Hippocampal formation (tissue), 2 donors: ENCODE data around the gene AP3D1.

Experiments
- DNase-seq, 2 donors: peaks; one replicate each; lab custom pipeline; 2025; lab: John Stamatoyannopoulos, UW

AP3D1 gene

GRCh38 chr19:2181633-2181997, 30.2 kb upstream of the AP3D1 start:
- peak in 1 of 2 donors; percentile 45 for DNase-seq

DNA sequence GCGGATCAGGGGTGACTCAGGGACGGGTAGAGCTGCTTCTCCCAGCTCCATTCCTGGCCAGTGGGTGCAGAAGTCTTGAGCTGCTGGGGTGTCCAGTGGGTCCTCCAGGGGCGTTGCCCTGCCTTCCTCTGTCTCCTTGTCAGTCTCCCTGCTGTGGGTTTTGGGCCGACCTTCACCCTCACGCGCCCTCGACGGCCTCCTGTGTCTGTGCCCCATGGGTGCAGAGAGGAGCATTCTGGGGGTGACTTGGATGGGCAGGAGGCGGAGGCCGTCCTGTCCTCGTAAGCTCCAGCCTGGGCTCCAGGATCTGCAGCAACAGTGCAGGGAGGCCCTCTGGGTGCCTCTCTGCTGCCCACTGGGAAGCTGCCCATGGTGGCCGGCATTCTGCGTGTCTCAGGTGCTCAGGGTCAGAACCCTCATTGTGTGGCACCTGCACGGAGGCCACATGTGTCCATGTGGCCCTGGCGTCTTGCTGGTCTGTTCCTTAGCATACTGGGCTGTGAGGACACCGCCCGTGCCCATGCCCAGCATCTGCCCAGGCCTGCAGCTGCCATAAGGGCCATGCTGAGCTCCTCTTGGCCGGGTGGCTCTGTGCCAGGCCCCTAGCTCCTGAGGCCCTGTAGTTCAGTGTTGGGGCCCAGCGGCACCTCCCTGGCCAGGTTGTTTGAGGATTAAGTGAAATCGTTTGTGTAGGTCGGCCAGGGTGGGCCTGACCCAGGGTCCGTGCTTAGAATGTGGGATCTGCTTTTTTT, 29.7 kb upstream of the AP3D1 start:
- peak in 1 of 2 donors; percentile 45 for DNase-seq

DNA sequence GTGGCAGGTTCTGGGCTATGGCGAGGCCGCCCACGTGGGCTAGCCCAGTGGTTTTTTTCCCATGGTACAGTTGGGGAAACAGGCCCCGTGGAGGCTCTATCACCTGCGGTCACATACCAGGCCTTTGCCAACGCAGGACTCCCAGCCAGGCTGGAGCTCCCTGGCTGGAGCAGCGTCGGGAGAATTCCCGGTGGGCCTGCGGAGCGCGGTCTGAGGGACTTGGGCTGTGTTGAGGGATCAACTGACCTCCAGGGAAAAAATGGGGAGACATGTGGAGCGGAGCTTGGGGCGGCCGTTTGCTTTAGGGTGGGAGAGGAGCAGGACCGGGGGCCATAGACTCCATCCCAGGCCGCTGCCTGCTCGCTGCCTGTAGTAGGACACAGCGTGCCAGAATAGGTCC, 28.7 kb upstream of the AP3D1 start:
- no peak for DNase-seq

DNA sequence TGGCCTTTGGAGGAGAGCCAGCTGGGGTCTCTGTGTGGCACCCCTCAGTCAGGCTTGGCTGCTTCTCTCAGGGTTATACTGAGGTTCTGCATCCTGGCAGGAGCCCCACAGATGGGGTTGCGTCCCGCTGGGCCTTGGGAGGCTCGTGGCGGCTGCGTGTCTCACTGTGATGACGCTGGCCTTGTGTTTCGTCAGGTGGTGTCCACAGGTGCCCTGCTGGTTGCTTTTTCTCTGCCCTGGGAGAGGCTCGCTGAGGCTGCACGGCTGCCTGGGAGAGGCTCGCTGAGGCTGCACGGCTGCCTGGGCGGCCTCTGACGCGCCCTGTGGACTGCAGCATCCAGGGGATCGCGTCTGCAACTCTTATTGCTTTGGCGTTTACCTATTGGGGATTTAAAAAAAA, 27.7 kb upstream of the AP3D1 start:
- no peak for DNase-seq

GRCh38 chr19:2176337-2176994, 25.1 kb upstream of the AP3D1 start:
- no peak for DNase-seq

GRCh38 chr19:2175742-2176141, 24.4 kb upstream of the AP3D1 start:
- DNase-seq, result no peak

DNA sequence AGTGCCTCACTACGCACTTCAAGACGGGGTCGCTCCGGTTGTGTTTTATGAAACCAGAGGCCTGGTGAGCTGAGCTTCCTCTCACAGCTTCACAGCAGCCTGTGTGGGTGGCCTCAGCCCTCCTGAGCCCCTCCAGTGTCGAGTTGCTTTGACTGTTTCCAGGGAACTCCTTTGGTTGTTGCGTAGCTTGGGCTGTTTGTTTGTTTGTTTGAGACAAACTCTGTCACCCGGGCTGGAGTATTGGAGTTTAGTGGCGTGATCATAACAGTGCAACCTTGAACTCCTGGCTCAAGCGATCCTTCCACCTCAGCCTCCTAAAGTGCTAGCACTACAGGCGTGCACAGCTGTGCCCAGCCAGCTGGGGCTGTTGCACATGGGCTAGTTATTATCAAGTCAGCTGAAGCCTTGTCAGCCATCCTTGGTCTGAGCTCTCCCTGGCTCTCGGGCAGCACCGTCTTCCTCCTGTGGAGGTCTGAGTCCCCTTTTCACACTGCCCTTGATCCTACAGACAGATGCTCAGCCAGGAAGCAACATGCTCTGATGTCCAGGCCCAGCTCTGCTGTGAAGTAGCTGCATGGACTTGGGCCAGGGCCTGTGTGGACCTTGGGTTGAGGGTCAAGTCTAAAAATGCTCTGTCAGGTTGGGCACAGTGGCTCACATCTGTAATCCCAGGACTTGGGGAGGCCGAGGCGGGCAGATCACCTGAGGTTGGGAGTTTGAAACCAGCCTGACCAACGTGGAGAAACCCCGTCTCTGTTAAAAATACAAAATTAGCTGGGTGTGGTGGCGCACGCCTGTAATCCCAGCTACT, 22.6 kb upstream of the AP3D1 start:
- no peak for DNase-seq

DNA sequence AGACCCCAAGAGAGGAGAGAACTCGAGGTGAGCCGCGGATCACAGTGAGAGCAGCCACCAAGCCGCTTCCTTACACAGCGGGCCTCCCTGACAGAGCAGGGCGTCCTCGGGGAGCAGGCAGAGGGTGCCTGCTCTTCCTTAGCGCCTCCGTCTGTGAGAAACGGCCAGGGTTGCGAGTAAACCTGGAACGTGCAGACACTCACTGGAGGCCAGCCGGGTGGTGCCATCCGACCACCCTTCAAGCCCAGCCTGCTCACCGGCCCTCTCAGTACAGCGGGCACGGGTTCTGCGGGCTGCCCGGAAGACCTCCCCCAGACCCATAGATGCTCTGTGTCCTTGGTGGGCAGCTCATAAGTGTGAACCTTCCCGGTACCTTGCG, 22.0 kb upstream of the AP3D1 start:
- no peak for DNase-seq

- no peak for DNase-seq
These were observed 20.2 kb upstream of the AP3D1 start for GRCh38 chr19:2171349-2172145.

DNA sequence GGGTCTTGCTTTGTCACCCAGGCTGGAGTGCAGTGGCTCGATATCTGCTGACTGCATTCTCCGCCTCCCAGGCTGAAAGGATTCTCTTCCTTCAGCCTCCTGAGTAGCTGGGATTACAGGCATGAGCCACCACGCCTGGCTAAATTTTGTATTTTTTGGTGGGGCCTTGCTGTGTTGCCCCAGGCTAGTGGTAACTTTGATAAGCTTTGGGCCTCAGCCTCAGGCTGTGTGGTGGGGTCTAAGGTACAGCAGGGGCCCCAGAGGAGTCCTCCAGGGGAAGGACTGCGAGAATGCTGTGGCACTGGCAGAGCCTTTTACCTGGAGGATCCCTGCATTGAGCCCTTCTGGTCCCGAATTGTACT, 19.6 kb upstream of the AP3D1 start:
- DNase-seq, result no peak

DNA sequence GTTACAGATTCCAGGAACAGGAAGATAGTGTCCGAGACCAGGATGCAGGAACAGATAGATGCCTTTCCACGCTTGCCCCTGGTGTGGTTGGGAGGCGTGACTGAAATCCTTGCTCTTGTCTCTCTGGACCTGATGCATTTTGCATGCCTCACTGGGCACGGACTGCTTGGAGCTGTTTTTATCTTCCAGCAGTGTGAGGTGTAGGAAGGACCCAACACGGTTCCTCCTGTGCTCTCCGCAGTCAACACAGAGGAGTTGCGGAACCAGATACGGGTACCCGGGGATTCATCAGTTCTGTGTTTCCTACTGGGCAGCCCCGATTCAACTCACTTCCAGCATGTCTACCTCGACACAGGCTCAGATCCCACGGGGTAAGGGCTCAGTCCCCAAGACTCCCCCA, 18.9 kb upstream of the AP3D1 start:
- DNase-seq, result no peak

GRCh38 chr19:2168619-2169424, 17.5 kb upstream of the AP3D1 start:
- DNase-seq, result peak; percentile 69 to 87

DNA sequence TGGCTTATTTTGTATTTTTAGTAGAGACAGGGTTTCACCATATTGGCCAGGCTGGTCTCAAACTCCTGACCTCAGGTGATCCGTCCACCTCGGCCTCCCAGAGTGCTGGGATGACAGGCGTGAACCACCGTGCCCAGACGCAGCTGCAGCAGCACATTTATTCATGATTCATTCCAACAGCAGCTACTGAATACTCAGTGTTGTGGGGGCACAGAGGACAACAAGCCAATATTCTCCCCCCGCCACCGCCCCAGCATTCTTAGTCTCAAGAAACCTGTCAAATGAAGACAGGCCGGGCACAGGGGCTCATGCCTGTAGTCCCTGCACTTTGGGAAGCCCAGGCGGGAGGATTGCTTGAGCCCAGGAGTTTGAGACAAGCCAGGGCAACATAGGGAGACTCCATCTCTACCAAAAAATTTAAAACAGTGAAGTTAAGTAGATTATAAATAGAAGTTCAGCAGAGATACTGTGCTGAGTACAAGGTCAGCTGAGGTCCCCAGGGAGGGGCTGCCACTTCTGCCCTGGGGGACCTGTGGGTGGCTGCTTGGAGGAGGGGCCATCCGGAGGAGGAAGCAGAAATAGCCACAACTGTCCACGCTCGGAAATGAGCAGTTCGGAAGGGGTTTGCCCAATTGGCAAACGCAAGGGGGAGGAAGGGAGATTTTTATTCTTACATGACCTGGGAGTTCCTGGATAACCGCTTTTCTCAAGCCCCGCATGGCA, 16.7 kb upstream of the AP3D1 start:
- peak in 1 of 2 donors; percentile 29 for DNase-seq

DNA sequence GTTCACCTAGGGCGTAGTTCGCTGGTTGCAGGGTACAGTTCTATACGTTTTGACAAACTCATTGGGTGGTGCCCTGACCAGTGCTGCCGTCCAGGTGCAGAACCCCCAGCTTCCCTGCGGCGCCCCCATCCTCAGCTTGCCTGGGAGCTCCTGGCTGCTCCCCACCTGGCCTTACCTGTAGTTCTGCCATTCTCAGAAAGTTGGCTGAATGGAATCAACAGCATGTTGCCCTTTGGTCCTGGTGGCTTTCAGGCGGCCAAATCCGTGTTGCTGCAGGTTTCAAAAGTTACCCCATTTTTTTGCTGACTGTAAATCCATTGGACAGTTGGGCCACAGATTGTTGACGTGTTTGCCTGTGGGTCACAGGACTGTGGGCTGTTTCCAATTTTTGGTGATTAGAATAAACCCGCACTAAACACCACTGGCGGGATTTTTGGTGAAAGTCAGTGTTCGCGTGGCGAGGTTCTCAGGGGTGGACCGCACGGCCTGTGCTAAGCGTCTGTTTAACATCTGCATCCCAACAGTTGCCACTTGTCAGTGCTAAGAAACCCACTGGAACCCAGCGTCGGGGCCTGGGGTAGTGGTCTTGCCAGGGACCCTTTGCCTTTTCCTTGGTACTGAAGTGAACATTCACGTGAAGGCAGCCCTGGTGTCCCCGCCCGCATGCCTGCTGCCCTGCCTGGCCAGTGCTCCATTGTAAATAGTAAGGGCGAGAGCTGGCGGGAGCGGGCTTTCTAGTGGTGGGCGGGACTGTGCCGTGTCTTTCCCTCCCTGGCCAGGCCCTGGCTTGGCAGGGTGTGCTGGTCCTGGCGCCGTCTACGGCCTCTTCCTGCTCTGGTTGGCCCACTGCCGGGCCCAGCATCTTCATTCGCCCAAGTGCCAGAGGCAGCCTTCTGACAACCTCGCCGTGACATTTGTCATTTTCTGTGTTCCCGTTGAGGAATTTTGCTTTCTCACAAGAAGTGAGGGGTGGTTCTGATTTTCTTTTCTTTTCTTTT, 15.7 kb upstream of the AP3D1 start:
- peak in 1 of 2 donors; percentile 41 for DNase-seq

GRCh38 chr19:2164020-2164998, 12.9 kb upstream of the AP3D1 start:
- no peak for DNase-seq

GRCh38 chr19:2160379-2160778, 9.0 kb upstream of the AP3D1 start:
- no peak for DNase-seq

DNA sequence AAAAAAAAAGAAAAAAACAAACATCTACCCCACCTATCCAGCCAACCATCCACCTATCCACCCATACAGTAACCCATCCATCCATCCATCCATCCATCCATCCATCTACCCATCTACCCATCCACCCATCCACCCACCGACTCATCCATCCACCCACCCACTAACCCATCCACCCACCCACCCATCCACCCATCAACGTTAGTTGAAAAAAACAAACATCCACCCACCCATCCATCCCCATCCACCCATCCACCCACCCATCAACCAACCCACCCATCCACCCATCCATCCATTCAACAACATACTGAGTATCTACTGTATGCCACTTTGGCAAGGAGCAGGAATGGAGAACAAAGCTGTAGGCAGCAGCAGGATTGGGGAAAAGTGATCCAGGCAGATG, 6.1 kb upstream of the AP3D1 start:
- no peak for DNase-seq

GRCh38 chr19:2154587-2155075, 3.3 kb upstream of the AP3D1 start:
- no peak for DNase-seq
